AG08395 (cell line): ENCODE results near the gene TREM2.
"Not testable (repeated sequence)": the region's sequence is repeated elsewhere in the genome, so short reads cannot be mapped to it uniquely, and the experiment has no call there.

Experiments
- DNase-seq: peaks from one replicate; pipeline ENCODE4 v3.0.0; 2012; ENCODE audit warnings: mixed read lengths, low spot score

The TREM2 gene

DNA sequence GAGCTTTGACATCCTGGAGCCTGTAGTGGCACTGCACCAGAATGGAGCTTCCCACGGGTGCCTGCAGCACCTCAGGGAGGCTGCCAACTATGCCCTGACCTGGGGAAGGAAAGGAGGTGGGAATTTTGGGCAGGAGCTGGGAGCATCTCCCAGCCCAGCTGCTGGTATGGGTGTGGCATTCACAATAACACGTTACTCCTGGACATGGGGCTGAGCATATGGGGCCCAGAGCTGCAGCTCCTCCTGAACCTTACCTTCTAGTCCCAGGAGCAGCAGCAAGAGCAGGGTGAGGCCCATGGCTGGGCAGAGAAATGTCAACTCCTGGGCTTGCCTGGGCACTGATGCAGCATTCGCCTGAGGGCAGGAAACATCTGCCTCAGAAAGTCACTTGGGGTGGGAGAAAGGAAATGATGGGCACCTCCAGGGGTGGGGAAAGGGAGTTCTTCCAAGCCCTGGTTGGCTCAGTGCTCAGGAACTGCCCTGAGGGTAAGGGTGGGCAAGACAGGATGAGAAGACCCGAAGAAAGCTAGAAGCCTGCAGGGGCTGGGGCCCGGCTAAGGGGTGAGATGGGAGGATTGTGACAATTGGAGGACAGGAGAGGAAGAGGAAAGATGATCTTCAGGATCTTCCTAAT, 8.8 kb downstream of the TREM2 start, which contains the start of gene TREML1:
TSS of gene TREML1 (minus strand) at position 356 of the 634 bp plus-strand sequence. CDS start at position 297, 59 bp downstream.
- DNase-seq, result no peak

DNA sequence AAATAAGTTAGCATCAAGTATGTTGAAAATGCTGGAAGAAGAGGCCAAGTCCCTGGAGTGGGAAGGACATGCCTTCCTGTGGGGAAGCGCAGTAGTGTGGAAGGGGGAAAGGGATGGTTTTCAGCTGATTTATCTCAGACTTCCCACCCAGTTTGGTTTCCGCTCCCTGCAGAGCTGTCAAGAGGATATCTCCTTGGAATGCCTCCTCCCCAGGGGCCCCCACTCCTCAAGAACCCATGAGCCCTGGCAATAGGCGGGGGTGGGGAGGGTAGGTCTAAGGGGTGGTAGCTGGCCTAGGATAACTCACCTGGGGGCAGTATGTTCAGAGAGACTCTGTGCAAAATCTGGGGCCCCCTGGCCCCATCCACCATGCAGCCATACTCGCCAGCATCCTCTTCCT, 9.5 kb downstream of the TREM2 start:
- DNase-seq, result no peak

DNA sequence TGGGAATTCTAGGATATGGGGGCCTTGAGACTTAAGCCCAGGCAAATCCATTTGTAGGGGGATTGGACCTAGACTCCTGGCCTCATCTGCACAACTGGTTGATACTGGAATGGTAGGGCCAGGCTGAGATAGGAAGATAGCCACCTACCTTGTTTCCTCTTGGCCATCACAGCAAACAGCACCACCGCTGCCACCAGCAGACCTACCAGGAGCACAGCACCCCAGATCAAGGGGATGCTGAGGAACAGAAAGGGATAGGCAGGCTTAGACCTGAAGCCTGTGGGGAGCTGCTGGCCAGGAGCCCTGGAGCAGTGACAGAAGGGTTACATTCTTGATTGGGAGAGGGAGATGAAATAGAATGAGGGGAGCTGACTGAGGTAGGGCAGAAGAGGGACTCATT, 12.2 kb downstream of the TREM2 start:
- no peak for DNase-seq

DNA sequence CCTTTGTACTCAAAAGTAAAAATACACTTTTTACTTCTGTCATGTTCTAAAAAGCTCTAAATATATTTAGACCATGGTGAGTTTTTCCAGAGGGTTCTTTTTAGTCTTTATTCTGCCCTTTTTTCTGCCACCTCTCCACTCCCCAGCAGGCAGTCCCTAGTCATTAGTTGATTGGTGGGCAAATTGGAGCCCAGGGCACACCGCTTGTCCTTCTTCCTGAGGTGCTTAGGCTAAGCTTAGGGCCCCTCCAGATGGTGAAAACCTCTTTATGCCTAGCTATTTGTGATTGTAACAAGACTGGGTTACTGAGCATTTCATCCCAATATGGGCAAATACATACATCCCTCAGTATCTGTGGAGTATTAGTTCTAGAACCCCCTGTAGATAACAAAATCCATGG, 15.0 kb downstream of the TREM2 start:
- DNase-seq, result no peak

DNA sequence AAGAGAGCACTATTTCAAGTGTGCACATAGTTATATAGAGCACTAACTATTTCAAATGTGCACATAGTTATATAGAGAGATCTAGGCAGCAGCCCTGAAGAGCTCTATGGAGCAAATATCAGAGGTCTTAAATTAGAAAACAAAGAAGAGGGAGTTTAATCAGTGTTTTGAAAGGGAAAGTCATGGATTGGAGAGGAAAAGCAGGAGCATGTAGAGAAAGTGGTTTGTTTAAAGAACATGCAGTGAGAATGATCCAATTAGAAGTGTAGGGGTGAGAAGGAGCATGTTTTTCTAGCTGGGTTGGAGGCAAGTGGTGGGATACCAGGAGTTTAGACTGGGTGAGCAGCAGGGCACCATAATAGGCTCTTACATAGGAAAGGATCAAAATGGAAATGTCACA, 26.0 kb downstream of the TREM2 start:
- no peak for DNase-seq

DNA sequence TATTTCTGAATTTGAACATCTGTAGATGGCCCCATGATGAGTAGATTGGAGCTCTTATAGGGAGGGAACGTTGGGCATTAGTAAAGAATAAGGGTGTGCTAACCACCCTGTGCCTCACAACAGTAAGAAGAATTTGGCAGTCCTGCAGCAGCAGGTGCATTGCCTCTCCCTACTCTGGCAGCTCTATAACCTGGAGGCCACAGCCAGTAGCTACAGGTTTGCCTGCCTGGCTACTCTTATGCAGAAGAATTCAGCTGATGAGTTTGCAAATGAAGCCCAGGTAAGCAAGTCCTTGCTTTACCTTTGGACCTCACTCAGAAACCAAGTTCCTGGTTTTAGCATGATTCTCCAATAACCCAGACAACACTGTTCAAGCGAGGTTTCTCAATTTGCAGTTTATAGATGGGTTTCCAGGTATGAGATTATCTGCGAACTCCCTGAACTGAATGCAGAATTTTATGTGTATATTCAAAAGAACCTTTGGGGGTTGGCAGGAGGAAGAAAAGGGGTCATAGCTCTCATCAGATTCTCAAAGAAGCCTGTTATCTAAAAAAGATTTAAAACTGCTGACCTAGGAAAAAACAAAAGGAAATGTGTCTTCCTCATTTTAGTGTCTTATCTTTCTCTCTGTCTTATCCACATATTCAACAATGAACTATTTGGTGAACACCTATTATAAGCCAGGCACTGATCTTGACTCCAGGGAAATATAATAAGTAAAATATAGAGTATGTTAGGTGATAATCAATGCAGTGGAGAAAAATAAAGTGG, 27.7 kb downstream of the TREM2 start:
- no peak for DNase-seq

DNA sequence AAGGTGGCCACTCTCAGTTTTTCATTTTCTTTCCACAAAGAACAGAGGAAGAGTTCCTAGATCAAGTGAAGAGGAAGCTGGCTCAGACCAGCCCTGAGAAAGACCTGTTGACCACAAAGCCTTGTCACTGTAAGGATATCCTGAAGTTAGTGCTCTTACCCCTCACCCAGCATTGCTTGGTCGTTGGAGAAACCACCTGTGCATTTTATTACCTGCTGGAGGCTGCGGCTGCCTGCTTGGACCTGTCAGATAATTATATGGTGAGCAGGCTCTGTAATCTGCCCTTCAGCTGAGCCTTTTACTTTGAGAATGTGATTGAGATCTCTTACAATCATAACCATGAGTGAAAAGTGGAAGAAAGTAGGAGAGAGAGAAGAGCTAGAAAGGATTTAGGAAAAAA, 30.7 kb downstream of the TREM2 start:
- no peak for DNase-seq

DNA sequence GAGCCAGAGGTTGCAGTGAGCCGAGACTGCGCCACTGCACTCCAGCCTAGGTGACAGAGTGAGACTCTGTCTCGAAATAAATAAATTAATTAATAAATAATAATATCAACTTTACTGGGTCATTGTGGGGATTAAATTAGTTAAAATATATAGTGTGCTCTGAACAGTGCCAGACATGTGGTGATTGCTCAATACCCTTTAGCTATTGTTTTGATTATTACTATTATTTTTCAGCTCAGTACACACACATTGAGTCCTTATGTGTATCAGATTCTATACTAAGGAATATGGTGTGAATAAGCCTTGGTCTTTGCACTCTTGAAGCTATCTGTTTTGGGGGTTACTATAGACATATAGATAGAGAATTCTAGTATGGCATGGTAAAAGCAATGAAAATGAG, 37.6 kb downstream of the TREM2 start:
- DNase-seq, result no peak

DNA sequence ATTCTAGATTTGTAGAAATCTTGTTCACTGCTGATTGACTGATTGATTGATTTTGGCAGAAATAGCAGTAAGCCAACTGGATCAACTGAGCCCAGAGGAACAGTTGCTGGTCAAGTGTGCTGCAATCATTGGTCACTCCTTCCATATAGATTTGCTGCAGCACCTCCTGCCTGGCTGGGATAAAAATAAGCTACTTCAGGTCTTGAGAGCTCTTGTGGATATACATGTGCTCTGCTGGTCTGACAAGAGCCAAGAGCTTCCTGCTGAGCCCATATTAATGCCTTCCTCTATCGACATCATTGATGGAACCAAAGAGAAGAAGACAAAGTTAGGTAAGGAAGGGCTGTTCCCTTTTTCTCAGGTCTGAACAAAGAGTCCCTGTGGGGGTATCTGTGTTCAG, 40.0 kb downstream of the TREM2 start:
- no peak for DNase-seq

DNA sequence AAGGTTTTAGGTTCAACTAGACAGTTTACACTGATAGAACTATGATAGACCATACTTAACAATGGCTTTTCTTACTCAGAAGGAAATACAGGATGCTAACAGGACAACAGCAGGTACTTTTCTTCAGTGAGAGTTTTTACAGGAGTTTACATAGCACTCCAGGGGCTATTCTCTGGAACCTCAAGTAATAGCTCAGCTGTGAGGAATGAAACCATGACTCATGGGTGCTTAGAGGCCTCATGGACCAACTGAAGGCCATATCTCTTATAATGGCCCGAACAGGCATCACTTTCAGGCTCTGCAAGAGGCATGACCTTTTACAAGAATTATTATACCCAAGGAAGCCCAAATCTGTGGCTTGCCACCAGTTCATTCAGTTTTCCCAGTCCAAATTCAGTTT, 40.5 kb downstream of the TREM2 start:
- DNase-seq, result no peak

DNA sequence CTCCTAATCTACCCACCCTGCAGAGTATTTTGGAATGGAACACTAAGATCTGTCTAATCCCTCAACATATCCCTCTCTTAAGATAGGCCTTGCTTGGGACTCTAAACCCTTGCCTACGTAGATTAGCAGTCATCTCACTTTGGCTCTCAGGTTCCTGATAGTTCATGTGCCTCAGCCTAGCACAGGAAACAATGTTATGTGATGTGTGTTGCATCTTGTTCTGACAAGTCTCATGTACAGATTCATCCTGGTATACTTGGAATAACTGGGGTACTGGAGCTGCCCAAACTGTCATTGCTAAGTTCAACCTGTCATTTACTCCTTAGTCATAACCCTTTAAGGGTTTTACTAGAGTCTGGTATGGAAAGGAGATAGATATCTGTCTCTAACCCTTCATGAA, 42.9 kb downstream of the TREM2 start:
- no peak for DNase-seq

DNA sequence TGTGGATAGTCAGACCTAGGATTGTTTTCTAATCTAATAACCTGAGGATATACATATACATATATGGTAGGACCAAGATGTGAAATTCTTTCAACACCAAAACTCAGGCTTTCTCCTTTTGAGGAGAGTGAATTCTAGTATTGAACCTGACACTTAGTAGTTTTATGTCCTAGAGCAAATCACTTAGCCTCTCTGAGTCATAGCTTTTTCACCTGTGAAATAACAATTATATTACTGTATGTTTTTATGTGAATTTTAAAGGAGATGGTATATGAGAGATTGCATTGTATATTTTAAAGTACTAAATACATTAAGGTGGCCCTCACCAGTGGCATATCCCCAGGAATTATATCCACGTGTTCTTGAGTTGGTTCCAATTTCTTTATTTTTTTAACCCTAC, 43.4 kb downstream of the TREM2 start:
- DNase-seq, result no peak

DNA sequence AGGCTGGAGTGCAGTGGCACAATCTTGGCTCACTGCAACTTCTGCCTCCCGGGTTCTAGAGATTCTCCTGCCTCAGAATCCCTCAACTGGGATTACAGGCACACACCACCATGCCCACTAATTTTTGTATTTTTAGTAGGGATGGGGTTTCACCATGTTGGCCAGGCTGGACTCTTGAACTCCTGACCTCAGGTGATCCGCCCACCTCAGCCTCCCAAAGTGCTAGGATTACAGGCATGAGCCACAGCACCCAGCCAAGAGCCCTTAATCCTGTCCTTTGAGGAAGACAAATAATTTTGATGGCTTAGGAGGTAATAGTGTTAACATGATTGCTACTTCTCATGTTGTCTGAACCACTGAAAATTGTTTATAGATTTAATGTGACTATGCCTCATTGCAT, 47.9 kb downstream of the TREM2 start:
- DNase-seq, result not testable (repeated sequence)

DNA sequence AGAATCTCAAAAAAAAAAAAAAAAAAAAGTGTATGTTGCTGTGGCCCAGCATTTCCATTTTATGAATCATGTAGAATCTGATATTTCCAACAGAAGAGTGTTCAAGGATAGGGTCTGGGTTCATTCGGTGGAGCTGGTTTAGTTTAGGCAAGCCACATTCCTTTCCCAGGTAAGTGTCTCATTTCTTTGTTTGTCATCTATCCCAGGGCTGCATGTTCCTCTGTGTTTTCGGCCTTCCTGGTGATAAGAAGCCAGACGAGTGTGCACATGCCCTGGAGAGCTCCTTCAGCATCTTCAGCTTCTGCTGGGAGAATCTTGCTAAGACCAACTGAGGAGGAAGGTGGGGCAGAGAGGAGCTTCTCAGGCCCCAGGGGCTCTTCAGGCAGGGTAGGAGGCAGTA, 51.9 kb downstream of the TREM2 start:
- DNase-seq, result no peak
